ENCODE results near the gene HAUS7. TPM values are rescaled to one million over a fixed set of nuclear protein-coding genes. Genes with fewer than 3 reads are reported as not detected.

HAUS7 gene
- 10 to 100 TPM in 6 of 7 donors, 1 to 10 TPM in 1; 9.3 to 28.7 (median 18.7) TPM for total RNA-seq
- polyA plus RNA-seq, result 10 to 100 TPM; 11.3 to 22.7 TPM
- long read RNA-seq, donor 1, transcript HAUS7-202 (10 exons, 1,363 nt), result major isoform, 45 of 49 reads
- long read RNA-seq, donor 1, partial matches to known transcripts, result 1 of 49 reads
- long read RNA-seq, donor 1, other reads (novel, unspliced or antisense), result 2 of 49 reads
- long read RNA-seq, donor 2, transcript HAUS7-202 (10 exons, 1,363 nt), result major isoform, 33 of 129 reads
- long read RNA-seq, donor 2, partial matches to known transcripts, result 83 of 129 reads
- long read RNA-seq, donor 2, other reads (novel, unspliced or antisense), result 13 of 129 reads
- long read RNA-seq, donor 3, transcript HAUS7-202 (10 exons, 1,363 nt), result major isoform, 25 of 34 reads
- long read RNA-seq, donor 3, partial matches to known transcripts, result 2 of 34 reads
- long read RNA-seq, donor 3, other reads (novel, unspliced or antisense), result 7 of 34 reads

GRCh38 chrX:153470411-153471363 is at the start of gene HAUS7:
HAUS7 (minus strand) TSS chrX:153470576; CDS start chrX:153470557, 19 bp downstream.
- Histone ChIP-seq H3K4me1 (ENCODE audit: insufficient read depth) (peaks cover 4% of the 10 kb centered on the region), H3K9me3 (no peaks in the 10 kb centered on the region), H3K27me3 (no peaks in the 10 kb centered on the region), H3K27ac (peak within 1 kb of the TSS in 1 of 2 donors; percentile 57), H3K4me3 (peak within 1 kb of the TSS; percentile 69), H3K36me3 (no peaks in the 10 kb centered on the region)
- peak; percentile 83 to 92 (median 92) for DNase-seq
- WGBS, 3 donors, result 28 to 48% (median 47%) methylated on average over 63 to 70 of the region's 70 CpGs
- TF ChIP-seq POLR2A (IDR thresholded peaks at IDR 0.05) (peak; percentile 51), EP300 (IDR thresholded peaks at IDR 0.05) (no peak)
- TF ChIP-seq, protein P1, sequence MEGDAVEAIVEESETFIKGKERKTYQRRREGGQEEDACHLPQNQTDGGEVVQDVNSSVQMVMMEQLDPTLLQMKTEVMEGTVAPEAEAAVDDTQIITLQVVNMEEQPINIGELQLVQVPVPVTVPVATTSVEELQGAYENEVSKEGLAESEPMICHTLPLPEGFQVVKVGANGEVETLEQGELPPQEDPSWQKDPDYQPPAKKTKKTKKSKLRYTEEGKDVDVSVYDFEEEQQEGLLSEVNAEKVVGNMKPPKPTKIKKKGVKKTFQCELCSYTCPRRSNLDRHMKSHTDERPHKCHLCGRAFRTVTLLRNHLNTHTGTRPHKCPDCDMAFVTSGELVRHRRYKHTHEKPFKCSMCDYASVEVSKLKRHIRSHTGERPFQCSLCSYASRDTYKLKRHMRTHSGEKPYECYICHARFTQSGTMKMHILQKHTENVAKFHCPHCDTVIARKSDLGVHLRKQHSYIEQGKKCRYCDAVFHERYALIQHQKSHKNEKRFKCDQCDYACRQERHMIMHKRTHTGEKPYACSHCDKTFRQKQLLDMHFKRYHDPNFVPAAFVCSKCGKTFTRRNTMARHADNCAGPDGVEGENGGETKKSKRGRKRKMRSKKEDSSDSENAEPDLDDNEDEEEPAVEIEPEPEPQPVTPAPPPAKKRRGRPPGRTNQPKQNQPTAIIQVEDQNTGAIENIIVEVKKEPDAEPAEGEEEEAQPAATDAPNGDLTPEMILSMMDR (IDR thresholded peaks at IDR 0.05), result peak; percentile 49 to 66 (median 49)
- intact Hi-C loops (cut with DNase I), result no loop called here

DNA sequence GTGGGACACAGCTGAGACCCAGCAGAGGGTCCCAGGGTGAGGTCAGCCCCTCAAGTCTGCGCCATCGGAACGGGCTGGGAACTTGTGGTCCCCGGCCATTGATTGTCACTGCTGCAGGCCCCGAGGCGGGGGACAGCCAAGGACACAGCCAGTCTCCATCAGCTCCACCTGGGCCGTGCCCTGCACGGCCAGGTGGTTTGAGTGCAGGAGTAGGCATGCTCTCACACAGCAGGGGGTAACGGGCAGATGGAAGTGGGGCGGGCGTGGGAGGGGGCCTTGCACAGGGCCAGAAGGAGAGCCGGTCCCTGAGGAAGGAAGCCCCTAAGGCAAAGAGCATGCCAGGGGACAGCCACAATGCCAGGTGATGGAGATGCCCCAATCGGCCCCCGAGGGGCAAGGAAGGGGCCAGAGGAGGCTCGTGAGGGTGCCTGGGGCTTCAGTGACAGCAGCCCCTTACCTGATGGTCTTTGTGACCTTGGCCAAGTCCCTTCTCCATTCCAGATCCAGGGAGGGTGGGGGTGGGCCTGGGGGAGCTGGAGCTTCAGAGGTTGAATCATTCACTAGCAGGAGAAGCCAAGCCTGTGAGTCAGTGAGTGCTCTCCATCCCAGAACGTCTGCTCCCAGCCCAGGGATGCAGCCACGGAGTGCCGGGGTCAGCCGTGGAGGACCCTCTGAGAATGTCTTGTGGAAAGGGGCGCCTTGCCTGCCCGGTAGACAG is 49.4 kb upstream of the HAUS7 start:
- Histone ChIP-seq H3K27me3 (no peaks in the 10 kb centered on the region), H3K27ac (no peak overlapping the region), H3K36me3 (no peaks in the 10 kb centered on the region), H3K9me3 (no peaks in the 10 kb centered on the region), H3K4me3 (no peak overlapping the region), H3K4me1 (ENCODE audit: insufficient read depth) (no peaks in the 10 kb centered on the region)
- TF ChIP-seq, protein P1 (IDR thresholded peaks at IDR 0.05), result no peak
- TF ChIP-seq POLR2A (IDR thresholded peaks at IDR 0.05) (no peak), EP300 (IDR thresholded peaks at IDR 0.05) (no peak)
- intact Hi-C loops (cut with DNase I), result no loop called here
- DNase-seq, result no peak
- 66 to 70% (median 69%) methylated on average over 20 to 21 of the region's 21 CpGs for WGBS, 3 donors

DNA sequence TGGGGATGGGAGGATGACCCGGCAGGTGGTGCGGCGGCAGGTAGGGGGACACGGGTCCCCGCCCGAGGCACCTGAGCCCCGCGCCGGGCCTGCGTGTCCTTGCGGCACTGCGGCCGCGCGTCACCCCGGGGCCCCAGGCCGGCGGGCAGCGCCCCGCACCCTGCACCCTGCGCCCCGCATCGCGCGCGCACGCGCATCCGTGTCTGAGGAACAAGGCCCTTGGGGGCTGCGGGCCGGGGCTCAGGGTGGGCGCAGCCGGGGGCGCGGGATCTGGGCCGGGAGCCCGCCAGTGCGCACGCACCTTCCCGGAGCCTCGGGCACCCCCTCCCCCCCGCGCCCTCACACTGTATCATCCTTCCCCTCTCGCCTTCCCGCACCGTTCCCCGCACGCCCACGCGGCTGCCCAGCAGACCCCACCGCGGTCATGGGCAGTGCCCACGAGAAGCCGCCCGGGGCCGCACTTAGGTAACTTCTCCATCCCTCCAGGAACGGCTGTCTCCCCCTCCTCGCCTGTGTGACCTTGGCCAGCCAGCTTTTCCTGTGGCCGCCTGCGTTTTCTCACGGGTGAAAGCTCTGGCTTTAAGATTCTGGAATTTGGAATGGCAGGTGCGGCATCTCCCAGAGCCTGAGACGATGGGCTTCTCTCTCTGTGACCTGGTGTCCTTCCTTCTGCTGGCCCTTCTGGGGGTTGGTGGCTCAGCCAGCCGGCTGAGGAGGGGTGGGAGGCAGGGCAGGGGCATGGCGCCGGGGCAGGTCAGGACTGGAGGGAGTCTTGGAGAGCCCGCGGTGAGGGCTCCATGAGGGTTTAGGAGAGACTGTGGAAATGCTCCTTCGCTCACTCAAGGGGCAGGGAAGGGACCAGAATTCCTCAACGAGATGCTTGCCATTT is 47.8 kb upstream of the HAUS7 start:
- Histone ChIP-seq H3K27me3 (no peaks in the 10 kb centered on the region), H3K4me1 (ENCODE audit: insufficient read depth) (no peaks in the 10 kb centered on the region)

More for the DNA sequence above, 47.8 kb upstream of the HAUS7 start:
- H3K27ac ChIP-seq, result no peak overlapping the region
- H3K9me3 ChIP-seq, result no peaks in the 10 kb centered on the region
- H3K36me3 ChIP-seq, result no peaks in the 10 kb centered on the region
- intact Hi-C loops (cut with DNase I), result no loop called here
- no peak for TF ChIP-seq EP300 (IDR thresholded peaks at IDR 0.05)
- TF ChIP-seq POLR2A (IDR thresholded peaks at IDR 0.05), result no peak
- TF ChIP-seq, protein P1 (IDR thresholded peaks at IDR 0.05), result no peak
- no peak overlapping the region for H3K4me3 ChIP-seq
- WGBS, 3 donors, result 27 to 45% (median 40%) methylated on average over 43 to 70 of the region's 70 CpGs
- DNase-seq, result no peak
